ENCODE results near the gene AAR2.

DNA sequence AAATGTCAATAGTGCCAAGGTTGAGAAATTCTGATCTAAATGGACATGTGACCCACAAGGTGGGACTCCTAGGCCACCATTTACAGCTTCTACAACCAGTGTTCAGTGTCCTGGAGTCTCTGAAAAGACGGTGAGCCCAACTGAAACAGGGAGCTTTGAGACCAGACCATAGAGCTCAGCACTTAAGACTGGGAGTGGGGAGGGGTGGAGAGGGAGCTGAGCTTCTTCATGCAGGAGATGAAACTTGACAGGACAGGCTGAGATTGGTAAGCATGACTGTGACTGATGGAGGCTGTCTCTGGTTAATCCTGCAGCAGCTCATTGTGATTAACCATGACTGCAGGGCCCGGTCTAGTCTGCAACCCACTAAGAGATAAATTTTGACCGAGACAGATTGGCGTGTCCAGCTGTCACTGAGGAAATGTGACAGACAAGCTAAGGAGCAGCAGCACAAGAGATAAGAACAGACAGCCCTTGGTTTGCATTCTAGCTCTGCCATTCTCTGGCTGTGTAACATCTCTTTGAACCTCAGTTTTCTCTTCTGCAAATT, 1.4 kb upstream of the AAR2 start:
- TF ChIP-seq JUN (CRISPR knock-in tag; IDR thresholded peaks at IDR 0.05) = no peak
- no peak for TF ChIP-seq CTCF (IDR thresholded peaks at IDR 0.05)
- no peak for TF ChIP-seq ARID4B (CRISPR knock-in tag; IDR thresholded peaks at IDR 0.05; ENCODE audit: borderline replicate concordance)
- no peak for TF ChIP-seq USF1 (CRISPR knock-in tag; IDR thresholded peaks at IDR 0.05)
- TF ChIP-seq, protein P1, sequence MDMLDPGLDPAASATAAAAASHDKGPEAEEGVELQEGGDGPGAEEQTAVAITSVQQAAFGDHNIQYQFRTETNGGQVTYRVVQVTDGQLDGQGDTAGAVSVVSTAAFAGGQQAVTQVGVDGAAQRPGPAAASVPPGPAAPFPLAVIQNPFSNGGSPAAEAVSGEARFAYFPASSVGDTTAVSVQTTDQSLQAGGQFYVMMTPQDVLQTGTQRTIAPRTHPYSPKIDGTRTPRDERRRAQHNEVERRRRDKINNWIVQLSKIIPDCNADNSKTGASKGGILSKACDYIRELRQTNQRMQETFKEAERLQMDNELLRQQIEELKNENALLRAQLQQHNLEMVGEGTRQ (CRISPR knock-in tag; IDR thresholded peaks at IDR 0.05) = no peak
- TF ChIP-seq, protein P2, sequence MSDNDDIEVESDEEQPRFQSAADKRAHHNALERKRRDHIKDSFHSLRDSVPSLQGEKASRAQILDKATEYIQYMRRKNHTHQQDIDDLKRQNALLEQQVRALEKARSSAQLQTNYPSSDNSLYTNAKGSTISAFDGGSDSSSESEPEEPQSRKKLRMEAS (CRISPR knock-in tag; IDR thresholded peaks at IDR 0.05) = no peak
- TF ChIP-seq ATF3 (CRISPR knock-in tag; conservative IDR thresholded peaks at IDR 0.05) = no peak
- no peak for TF ChIP-seq AR (CRISPR knock-in tag; IDR thresholded peaks at IDR 0.05)
- TF ChIP-seq, protein P3, sequence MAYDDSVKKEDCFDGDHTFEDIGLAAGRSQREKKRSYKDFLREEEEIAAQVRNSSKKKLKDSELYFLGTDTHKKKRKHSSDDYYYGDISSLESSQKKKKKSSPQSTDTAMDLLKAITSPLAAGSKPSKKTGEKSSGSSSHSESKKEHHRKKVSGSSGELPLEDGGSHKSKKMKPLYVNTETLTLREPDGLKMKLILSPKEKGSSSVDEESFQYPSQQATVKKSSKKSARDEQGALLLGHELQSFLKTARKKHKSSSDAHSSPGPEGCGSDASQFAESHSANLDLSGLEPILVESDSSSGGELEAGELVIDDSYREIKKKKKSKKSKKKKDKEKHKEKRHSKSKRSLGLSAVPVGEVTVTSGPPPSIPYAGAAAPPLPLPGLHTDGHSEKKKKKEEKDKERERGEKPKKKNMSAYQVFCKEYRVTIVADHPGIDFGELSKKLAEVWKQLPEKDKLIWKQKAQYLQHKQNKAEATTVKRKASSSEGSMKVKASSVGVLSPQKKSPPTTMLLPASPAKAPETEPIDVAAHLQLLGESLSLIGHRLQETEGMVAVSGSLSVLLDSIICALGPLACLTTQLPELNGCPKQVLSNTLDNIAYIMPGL (CRISPR knock-in tag; IDR thresholded peaks at IDR 0.05) = no peak
- TF ChIP-seq, protein P4, sequence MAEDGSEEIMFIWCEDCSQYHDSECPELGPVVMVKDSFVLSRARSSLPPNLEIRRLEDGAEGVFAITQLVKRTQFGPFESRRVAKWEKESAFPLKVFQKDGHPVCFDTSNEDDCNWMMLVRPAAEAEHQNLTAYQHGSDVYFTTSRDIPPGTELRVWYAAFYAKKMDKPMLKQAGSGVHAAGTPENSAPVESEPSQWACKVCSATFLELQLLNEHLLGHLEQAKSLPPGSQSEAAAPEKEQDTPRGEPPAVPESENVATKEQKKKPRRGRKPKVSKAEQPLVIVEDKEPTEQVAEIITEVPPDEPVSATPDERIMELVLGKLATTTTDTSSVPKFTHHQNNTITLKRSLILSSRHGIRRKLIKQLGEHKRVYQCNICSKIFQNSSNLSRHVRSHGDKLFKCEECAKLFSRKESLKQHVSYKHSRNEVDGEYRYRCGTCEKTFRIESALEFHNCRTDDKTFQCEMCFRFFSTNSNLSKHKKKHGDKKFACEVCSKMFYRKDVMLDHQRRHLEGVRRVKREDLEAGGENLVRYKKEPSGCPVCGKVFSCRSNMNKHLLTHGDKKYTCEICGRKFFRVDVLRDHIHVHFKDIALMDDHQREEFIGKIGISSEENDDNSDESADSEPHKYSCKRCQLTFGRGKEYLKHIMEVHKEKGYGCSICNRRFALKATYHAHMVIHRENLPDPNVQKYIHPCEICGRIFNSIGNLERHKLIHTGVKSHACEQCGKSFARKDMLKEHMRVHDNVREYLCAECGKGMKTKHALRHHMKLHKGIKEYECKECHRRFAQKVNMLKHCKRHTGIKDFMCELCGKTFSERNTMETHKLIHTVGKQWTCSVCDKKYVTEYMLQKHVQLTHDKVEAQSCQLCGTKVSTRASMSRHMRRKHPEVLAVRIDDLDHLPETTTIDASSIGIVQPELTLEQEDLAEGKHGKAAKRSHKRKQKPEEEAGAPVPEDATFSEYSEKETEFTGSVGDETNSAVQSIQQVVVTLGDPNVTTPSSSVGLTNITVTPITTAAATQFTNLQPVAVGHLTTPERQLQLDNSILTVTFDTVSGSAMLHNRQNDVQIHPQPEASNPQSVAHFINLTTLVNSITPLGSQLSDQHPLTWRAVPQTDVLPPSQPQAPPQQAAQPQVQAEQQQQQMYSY (CRISPR knock-in tag; IDR thresholded peaks at IDR 0.05) = no peak
- no peak for TF ChIP-seq ZNF317 (CRISPR knock-in tag; IDR thresholded peaks at IDR 0.05; ENCODE audit: borderline replicate concordance, low read depth)
- TF ChIP-seq ZNF423 (CRISPR knock-in tag; IDR thresholded peaks at IDR 0.05) = no peak
- TF ChIP-seq ATF2 (CRISPR knock-in tag; IDR thresholded peaks at IDR 0.05; ENCODE audit: borderline replicate concordance, low read depth) = no peak
